Choroid plexus epithelial cell (primary cell): Measurements from ENCODE around the gene CYTL1.

Source experiments
- DNase-seq: peaks from one replicate; pipeline ENCODE4 v3.0.0-alpha.2; 2010; ENCODE audit warnings: low read depth
- H3K4me3 ChIP-seq: 2 replicates; pipeline ENCODE4 v1.5.1; 2011; ENCODE audit warnings: low read depth, mild to moderate bottlenecking, control low read depth, low read length, moderate library complexity
- CTCF ChIP-seq: conservative IDR thresholded peaks from 2 replicates; pipeline ENCODE4 v1.5.1; 2011; ENCODE audit warnings: low read depth, mild to moderate bottlenecking, control low read depth, inconsistent platforms, low read length, moderate library complexity

Gene CYTL1

GRCh38 chr4:4994312-4995097, 24.8 kb downstream of the CYTL1 start:
- DNase-seq = no peak
- no peak for TF ChIP-seq CTCF
- H3K4me3 ChIP-seq = no peak overlapping the region

DNA sequence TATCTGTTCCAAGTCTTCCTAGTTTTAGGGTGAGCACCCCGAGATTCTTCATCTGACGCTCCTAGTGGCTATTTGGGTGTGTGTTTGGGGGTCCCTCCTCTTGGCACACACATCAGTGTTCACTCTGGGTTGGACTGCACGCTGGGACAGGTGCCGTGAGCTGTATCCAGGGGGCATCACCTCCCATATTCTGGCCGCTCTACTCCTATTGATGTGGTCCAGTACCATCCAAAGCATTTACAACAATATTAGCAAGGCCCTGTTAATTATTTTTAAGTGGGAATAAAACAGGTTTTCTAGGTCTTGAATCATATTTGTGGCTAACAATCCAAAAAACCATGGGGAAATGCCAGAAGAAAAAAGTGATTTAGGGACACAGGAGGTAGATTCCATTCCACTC, 26.4 kb downstream of the CYTL1 start:
- no peak for TF ChIP-seq CTCF
- no peak overlapping the region for H3K4me3 ChIP-seq
- DNase-seq = no peak

DNA sequence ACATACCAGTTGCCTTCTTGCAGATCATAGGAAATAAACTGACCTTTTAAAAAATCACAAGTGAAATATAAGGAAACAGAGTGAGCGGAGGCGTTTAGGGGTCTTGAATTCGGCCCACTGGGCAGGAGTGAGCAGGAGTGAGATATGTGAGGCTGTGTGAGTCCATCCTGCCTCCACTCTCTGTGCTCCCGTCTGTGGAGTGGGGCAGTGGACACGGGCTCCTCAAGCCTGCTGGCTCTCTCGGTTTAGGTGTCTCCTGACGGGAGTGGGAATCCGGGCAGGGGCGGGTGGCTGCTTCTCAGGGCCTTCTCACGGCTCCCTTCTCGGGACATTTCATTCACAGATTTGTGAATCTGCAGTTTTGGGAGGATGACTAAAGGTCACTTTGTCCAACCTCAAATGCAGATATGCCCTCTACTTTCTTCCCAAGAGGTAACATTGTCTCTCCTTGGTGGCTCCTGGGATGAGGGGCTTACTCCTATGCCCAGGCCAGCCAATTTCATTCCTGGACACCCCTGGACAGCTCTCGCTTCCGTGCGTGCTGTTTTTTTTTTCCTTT, 27.6 kb downstream of the CYTL1 start:
- no peak overlapping the region for H3K4me3 ChIP-seq
- no peak for TF ChIP-seq CTCF

DNA sequence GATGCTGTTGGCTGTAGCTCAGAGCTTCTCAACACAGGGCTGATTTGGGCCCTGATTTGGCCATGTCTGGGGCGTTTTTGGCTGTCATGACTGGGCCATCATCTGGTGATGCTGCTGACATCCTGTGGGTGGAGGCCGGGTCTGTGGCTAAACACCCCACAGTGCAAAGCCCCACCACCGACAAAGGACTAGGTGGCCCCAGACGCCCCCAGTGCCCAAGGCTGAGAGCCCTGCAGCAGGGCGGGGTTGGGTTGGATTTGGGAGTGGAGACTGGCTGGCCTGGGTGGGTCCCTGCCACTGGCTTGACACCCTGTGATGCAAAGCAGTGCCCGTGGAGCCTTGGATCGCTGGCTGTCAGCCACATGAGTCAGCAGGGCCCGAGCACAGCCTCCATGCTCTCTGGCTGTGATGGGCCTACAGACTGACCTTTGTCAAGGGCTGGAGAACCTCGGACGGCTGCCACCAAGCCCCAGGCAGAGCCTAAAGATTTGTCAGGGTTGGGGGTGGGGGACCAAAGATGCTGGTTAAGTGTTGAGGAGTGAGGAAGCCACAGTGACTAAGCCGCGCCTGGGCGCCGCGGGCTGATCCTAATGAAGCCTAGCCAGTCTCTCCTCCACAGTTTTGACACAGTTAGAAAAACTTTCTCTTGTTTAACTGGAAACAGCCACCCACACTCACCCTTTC, 28.3 kb downstream of the CYTL1 start:
- no peak overlapping the region for H3K4me3 ChIP-seq
- peak; percentile 61 for DNase-seq
- no peak for TF ChIP-seq CTCF

More for the DNA sequence above, 27.6 kb downstream of the CYTL1 start:
- DNase-seq = no peak

- H3K4me3 ChIP-seq = no peak overlapping the region
- peak; percentile 22 for DNase-seq
- TF ChIP-seq CTCF = no peak
These were observed 28.9 kb downstream of the CYTL1 start for GRCh38 chr4:4990329-4990728.

DNA sequence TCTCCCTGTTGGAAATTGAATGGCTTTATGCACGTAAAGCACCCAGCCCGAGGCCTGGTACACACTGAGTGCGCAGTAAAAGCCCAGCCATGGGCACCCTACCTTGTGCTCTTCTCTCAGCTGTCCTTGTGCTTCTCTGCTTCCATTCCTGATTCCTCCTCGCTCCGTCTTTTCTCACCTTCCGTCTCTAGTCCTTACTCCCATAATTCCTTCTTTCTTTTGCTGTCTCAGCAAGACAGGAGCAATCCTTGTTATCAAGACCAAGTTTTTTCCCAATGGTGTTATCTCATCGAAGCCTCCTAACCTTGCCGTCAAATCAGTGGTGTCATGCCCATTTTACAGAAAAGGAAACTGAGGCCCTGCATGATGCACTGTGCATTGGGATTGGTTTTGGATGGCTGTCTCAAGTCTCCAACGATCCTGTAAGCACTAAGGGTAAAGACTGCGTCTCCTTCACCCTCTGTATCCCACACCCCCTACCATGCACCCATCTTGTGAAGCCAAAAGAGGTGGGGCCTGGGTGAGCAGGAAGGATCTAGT, 30.1 kb downstream of the CYTL1 start:
- no peak for TF ChIP-seq CTCF
- no peak overlapping the region for H3K4me3 ChIP-seq
- DNase-seq = no peak
